H7 (cell line): ENCODE data around the gene IMPDH2. TPM values are rescaled to one million over a fixed set of nuclear protein-coding genes. Genes with fewer than 3 reads are reported as not detected.
A peak's percentile ranks its signal among the peaks of the same experiment; 100 is the strongest.

Experiments used
- DNase-seq: peaks from one replicate; pipeline ENCODE4 v3.0.0; 2012
- H3K27me3 ChIP-seq: 2 replicates; pipeline ENCODE4 v1.6.0; 2011; ENCODE audit warnings: mild to moderate bottlenecking, low read length; ENCODE audit not compliant: control insufficient read depth, insufficient read depth
- H3K36me3 ChIP-seq: replicated peaks from 2 replicates; pipeline ENCODE4 v1.5.1; 2011; ENCODE audit warnings: low read length; ENCODE audit not compliant: control insufficient read depth, insufficient read depth
- H3K4me3 ChIP-seq: 2 replicates; pipeline ENCODE4 v1.5.1; 2011; ENCODE audit warnings: low read depth, mild to moderate bottlenecking, control low read depth, low read length, moderate library complexity; ENCODE audit not compliant: insufficient read depth
- total RNA-seq: library from RNA; depleted of rRNA; stranded (reverse); fragments of >200 nt; shearing (Covaris generic); gene quantifications from 2 replicates; pipeline ENCODE4 v1.2.3, GENCODE V29; 2014

IMPDH2 gene
- total RNA-seq, 1 experiment from 2014 or later: 409 TPM

DNA sequence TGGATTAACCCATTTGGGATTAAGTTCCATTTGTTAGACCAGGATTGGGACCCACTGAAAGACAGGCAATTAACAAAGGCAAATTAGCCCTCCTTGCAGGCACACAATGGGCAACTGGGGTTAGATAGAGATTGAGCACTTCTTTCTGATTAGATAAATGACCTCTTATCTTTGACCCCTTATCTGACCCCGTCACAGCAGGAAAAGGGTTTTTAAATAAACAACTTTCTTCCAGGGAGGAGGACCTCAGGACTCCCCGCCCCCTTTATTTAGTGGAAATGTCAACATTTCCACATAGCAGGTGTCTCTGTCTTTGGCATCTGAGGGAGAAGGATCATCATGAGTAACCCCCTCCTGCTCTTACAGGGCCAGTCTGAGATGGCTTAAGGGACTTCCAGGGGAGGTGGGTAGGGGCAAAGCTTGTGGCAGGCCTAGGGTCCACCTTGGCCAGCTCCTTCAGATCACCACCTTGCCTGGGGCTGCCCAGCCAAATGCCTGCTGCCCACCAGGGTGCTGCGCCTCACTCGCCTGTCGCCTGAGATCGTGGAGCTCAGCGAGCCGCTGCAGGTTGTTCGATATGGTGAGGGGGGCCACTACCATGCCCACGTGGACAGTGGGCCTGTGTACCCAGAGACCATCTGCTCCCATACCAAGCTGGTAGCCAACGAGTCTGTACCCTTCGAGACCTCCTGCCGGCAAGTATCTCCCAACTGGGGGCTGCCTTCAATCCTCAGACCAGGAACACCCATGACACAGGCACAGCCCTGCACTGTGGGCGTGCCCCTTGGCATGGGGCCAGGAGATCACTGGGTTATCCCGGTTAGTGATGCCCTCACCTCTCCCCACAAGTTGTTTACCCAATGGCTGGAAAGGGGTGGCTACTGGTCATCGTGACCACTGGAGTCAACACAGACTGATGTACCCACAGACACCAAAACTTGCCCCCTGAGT is 24.6 kb downstream of the IMPDH2 start:
- Histone ChIP-seq H3K4me3 (no peak overlapping the region), H3K27me3 (no peaks in the 10 kb centered on the region; the same call in 1 of the 2 replicates), H3K36me3 (peaks cover 2% of the 10 kb centered on the region)
- DNase-seq: no peak

- Histone ChIP-seq H3K4me3 (no peak overlapping the region), H3K36me3 (no peaks in the 10 kb centered on the region), H3K27me3 (no peaks in the 10 kb centered on the region; the same call in 1 of the 2 replicates)
- DNase-seq: peak; percentile 51
Measured at GRCh38 chr3:49001155-49001554, 28.0 kb downstream of the IMPDH2 start.

DNA sequence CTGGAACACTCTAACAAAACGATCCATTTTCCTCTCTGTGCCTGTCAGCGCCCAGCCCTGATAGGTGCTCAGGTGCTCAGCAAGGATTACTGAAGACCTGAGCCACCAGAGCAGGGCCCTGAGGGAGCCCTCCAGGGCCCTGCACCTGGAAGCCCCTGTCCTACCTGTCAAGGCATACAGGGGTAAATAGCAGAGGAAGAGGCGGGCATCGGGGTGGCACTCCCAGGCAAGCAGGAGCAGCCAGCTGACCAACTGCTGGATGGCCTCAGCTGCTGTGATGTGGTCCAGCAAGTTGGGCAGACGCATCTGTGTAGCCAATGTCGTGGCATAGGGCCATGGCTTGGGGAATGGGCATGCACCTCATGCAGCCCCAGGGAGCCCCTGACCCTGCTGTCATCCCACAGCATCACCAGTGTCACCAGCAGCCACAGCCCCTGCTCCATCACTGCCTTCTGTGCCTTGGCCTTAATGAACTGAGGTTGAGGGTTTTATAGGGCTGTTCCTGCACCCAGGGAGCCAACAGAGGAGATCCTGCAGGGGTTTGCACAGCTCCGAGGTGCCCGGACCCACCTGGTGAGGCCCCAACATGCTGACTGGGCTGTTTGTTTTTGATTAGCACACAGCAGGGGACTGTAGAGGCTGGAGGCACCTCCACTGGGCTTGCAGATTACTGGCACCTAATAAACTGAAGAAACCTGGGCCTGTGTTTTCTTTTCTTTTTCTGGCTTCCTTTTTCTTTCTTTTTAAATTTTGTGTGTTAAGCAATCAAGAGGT is 29.9 kb downstream of the IMPDH2 start:
- peaks cover 1% of the 10 kb centered on the region; the same call in 1 of the 2 replicates for H3K36me3 ChIP-seq
- H3K4me3 ChIP-seq: no peak overlapping the region
- peak; percentile 63 for DNase-seq
- H3K27me3 ChIP-seq: no peaks in the 10 kb centered on the region; the same call in 1 of the 2 replicates

- H3K27me3 ChIP-seq: no peaks in the 10 kb centered on the region; the same call in 1 of the 2 replicates
- H3K4me3 ChIP-seq: no peak overlapping the region
- peak; percentile 79 for DNase-seq
- peaks cover 1% of the 10 kb centered on the region; the same call in 1 of the 2 replicates for H3K36me3 ChIP-seq
Measured at GRCh38 chr3:48997714-48998637, 31.2 kb downstream of the IMPDH2 start.

GRCh38 chr3:48997102-48997635 is 32.0 kb downstream of the IMPDH2 start:
- no peaks in the 10 kb centered on the region for H3K27me3 ChIP-seq
- peaks cover 1% of the 10 kb centered on the region; the same call in 1 of the 2 replicates for H3K36me3 ChIP-seq
- DNase-seq: peak; percentile 35
- H3K4me3 ChIP-seq: no peak overlapping the region

DNA sequence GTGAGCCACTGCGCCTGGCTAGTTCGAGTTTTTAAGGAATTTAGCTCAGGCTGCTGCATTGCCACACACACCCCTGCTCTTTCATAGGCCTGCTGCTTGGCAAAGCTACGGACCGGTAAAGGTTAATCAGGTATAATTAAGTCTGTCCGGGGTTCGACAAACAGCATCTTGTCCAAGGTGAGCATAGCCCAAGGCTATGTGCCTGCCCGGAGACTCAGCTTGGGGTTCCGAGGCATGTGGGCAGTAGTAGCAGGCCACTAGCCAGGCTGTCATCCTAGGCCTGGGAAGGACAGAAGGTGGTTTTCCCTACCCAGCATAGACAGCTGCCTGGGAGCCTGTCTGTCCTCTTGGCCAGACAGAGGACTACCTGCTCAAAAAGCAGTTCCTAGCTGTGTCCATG is 32.6 kb downstream of the IMPDH2 start:
- peaks cover 1% of the 10 kb centered on the region; the same call in 1 of the 2 replicates for H3K36me3 ChIP-seq
- H3K27me3 ChIP-seq: no peaks in the 10 kb centered on the region
- no peak overlapping the region for H3K4me3 ChIP-seq
- no peak for DNase-seq

- no peak overlapping the region for H3K4me3 ChIP-seq
- H3K27me3 ChIP-seq: no peaks in the 10 kb centered on the region
- peaks cover 1% of the 10 kb centered on the region; the same call in 1 of the 2 replicates for H3K36me3 ChIP-seq
- DNase-seq: no peak
Measured at GRCh38 chr3:48993834-48994233, 35.4 kb downstream of the IMPDH2 start.

- Histone ChIP-seq H3K4me3 (no peak overlapping the region), H3K27me3 (no peaks in the 10 kb centered on the region), H3K36me3 (peaks cover 1% of the 10 kb centered on the region; the same call in 1 of the 2 replicates)
- no peak for DNase-seq
Measured at GRCh38 chr3:48991851-48992545, 37.2 kb downstream of the IMPDH2 start.

DNA sequence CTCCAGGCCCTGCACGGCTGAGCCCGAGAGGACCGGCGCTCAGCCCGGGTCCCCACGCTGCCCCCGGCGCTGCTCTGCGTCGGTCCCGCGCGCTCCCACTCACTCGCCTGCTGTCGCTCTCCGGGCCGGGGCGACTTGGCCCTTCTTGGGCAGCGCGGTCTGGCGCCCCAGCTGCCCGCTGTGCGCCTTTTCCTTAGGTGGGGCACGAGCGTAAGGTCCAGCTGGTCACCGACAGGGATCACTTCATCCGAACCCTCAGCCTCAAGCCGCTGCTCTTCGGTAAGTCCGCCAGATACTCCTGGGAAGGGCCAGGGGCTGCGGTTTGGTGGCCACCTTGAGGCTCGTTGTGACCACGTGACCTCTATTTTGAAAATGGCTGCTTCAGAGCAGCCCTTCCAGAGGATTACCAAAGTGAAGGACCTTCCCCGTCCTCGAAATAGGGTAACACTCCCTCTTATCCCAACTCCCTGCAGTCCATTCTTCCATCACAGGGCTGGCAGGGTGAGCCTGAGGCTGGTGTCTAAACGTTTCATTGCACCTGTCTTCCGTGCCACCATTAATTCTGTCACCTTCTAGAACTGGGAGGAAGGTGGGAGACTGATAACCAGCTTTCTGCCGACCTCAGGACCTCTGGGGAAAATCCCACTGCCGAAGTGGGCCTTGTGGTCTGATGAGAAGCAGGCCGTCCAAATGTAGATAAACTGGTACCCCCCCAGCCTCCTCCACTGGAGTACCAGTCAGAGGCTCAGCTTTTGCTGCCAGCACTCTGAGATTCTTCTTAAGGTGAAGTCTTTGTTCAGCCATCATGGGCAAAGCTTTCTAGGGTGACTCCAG is 38.3 kb downstream of the IMPDH2 start:
- Histone ChIP-seq H3K4me3 (peak overlapping the region; percentile 79), H3K27me3 (no peaks in the 10 kb centered on the region), H3K36me3 (peaks cover 1% of the 10 kb centered on the region; the same call in 1 of the 2 replicates)
- DNase-seq: peak; percentile 74

DNA sequence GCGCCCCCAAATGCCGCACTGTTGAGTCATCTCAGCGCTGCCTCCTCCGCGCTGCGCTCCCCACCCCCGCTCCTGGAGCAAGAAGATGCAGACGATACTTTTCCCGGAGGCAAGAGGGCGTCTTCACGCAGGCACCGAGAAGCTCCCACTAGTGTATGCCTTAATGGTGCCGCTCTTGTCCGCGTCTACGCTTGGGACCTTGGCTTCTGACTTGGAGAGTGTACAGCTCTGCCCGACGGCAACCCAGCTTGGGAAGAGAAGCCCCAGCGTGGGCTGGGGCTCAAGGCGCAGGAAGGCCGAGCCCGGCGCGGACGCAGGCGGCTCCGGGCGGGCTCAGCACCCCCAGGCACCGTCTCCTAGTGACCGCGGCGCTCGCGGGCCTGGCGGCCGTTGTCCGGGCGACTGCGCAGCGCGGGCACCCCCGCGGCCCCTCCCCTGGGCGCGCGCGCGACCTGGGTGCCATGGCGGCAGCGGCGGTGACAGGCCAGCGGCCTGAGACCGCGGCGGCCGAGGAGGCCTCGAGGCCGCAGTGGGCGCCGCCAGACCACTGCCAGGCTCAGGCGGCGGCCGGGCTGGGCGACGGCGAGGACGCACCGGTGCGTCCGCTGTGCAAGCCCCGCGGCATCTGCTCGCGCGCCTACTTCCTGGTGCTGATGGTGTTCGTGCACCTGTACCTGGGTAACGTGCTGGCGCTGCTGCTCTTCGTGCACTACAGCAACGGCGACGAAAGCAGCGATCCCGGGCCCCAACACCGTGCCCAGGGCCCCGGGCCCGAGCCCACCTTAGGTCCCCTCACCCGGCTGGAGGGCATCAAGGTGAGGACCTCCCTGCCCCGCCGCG is 39.2 kb downstream of the IMPDH2 start, which contains the start of gene P4HTM:
Gene P4HTM (plus strand): TSS at position 446 of the 840 bp plus-strand sequence. CDS start 16 bp downstream, at position 462.
- H3K4me3 ChIP-seq: peak within 1 kb of the TSS; percentile 79
- peak; percentile 93 for DNase-seq
- peaks cover 2% of the 10 kb centered on the region; the same call in 1 of the 2 replicates for H3K36me3 ChIP-seq
- H3K27me3 ChIP-seq: no peaks in the 10 kb centered on the region

DNA sequence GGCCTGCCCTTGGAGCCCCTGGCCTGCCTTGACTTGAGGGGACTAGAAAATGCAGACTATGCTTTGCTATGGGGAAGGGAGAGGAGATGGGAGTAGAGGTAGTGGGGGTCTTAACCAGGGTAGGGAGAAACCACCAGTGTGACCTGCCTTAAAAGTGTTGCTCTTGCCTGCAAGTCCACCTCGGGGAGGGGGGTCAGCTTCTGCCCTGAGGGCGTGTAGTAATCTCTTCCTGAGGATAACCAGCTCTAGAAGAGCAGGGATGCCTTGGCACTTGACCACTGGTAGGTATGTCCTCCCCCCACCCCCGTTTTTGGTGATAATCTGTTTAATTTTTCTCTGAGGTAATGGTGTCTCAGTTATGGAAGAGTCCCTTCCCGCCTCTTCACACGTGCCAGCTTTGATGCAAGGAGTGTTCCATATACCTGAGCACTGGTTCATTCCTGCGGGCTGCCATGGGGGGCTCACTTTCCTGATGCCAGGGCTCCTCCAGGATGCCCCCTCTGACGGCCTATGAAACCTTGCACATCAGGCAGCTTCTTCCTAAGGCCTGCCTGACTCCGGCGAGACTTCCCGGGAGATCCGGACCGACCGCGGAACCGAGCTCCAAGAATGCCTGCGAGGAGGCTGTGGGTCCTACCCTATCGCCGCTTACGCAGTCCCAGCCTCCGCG is 39.9 kb downstream of the IMPDH2 start:
- H3K4me3 ChIP-seq: peak overlapping the region; percentile 79
- H3K27me3 ChIP-seq: no peaks in the 10 kb centered on the region
- peak; percentile 54 for DNase-seq
- peaks cover 4% of the 10 kb centered on the region for H3K36me3 ChIP-seq
